Measurements from ENCODE around the gene CHCT1.
A peak's percentile ranks its signal among the peaks of the same experiment; 100 is the strongest.
"Not testable (repeated sequence)": the region's sequence is repeated elsewhere in the genome, so short reads cannot be mapped to it uniquely, and the experiment has no call there.

CHCT1 gene

DNA sequence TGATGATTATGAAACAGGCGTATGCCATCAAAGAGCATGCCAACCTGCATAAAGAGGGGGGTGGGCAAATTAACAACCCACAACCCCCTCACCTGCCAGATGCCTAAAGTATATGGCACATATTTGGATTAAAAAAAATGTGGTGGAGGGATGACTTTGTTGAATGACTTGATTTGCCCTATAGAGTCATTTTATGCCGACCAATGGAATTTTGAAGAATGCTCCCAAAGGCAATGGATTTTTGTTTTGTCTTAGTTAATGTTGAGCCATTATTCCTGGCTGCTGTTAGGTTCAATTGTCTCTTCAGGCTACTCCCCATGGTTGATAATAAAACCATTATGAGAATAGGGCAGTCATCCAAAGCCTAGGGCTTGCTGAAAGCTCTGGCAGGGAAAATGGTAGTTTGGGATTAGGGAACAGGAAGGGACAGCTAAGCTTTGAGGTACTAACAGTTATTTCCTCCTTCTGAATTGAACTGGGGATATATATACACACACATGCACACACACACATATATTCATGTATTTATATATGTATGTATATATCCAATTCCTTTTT is 5.8 kb upstream of the CHCT1 start:
- H3K36me3 ChIP-seq (ENCODE audit: insufficient read depth, insufficient read length, low read length), result no peaks in the 10 kb centered on the region
- no peaks in the 10 kb centered on the region for H3K27me3 ChIP-seq (ENCODE audit: insufficient read depth, insufficient read length)
- no peak for TF ChIP-seq SUZ12 (IDR thresholded peaks at IDR 0.05; ENCODE audit: extremely low read depth, insufficient read depth, insufficient read length)
- no peak for TF ChIP-seq ZNF274 (IDR thresholded peaks at IDR 0.05; ENCODE audit: low read depth, low read length)
- no peak for TF ChIP-seq YY1 (IDR thresholded peaks at IDR 0.05; ENCODE audit: insufficient read depth, insufficient read length)
- no peaks in the 10 kb centered on the region for H3K9me3 ChIP-seq (ENCODE audit: insufficient read depth, low read length)
- H3K4me3 ChIP-seq (ENCODE audit: insufficient read length, low read depth), result no peak overlapping the region
- no peak for DNase-seq (ENCODE audit: low read depth, low spot score)
- H3K9ac ChIP-seq (ENCODE audit: insufficient read length, low read depth), result no peak overlapping the region
- no peaks in the 10 kb centered on the region for H3K4me1 ChIP-seq (ENCODE audit: insufficient read depth, insufficient read length)

- not testable (repeated sequence) for H3K4me1 ChIP-seq (ENCODE audit: insufficient read depth, insufficient read length)
These were observed 3.3 kb upstream of the CHCT1 start for GRCh38 chr17:60419003-60419402.

GRCh38 chr17:60419875-60420274 is 2.4 kb upstream of the CHCT1 start:
- H3K4me1 ChIP-seq (ENCODE audit: insufficient read depth, insufficient read length); DNase-seq (ENCODE audit: low read depth, low spot score); H3K9ac ChIP-seq (ENCODE audit: insufficient read length, low read depth); H3K9me3 ChIP-seq (ENCODE audit: insufficient read depth, low read length); H3K4me3 ChIP-seq (ENCODE audit: insufficient read length, low read depth); H3K36me3 ChIP-seq (ENCODE audit: insufficient read depth, insufficient read length, low read length): not testable (repeated sequence)
- peaks cover 14% of the 10 kb centered on the region for H3K27me3 ChIP-seq (ENCODE audit: insufficient read depth, insufficient read length)

More at GRCh38 chr17:60419003-60419402, 3.3 kb upstream of the CHCT1 start:
- not testable (repeated sequence) for H3K36me3 ChIP-seq (ENCODE audit: insufficient read depth, insufficient read length, low read length); H3K9me3 ChIP-seq (ENCODE audit: insufficient read depth, low read length); H3K4me3 ChIP-seq (ENCODE audit: insufficient read length, low read depth); DNase-seq (ENCODE audit: low read depth, low spot score); H3K9ac ChIP-seq (ENCODE audit: insufficient read length, low read depth)
- H3K27me3 ChIP-seq (ENCODE audit: insufficient read depth, insufficient read length), result peaks cover 14% of the 10 kb centered on the region

DNA sequence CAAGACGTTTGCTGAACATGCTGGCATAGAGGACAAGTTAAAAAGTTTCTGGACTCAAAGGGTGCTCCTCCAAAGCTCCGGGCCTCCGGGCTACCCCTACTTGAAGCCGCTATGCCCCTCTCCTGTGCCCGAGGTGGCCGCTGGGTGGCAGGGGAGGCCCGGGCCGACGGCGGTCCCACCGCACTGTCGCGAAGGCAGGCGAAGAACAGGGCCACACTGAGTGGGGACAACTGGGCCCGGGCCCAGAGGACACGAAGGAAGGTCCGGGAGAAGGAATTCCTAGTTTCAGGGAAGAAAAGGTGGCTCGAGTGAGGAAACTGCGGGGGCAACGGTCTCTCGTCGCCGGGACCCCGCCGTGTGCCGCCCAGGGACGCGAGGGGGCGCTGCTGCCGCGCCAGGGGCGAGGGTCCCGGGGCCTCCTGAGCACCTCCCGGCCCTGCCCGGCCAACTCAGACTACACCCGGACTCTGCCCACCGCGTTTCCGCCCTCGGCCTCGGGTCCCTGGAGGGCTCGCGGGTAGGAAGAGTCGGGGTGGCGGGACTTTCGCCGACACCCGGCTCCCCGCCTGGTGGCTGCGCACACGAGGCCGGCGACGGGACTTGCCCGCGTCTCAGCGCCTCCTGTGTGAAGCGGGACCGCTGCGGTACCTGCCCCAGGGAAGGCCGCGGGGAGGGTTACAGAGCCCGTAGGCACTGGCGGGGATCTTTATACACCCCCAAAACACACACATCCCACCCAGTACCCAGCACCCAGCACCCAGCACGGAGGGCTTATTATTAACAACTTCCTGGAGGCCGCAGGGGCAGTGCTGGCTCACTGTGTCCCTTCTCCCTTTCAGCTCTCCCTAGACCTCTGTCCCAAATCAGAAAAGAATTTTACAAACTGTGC is 772 bp upstream of the CHCT1 start:
- Histone ChIP-seq H3K9me3 (ENCODE audit: insufficient read depth, low read length) (no peaks in the 10 kb centered on the region), H3K4me1 (ENCODE audit: insufficient read depth, insufficient read length) (no peaks in the 10 kb centered on the region), H3K9ac (ENCODE audit: insufficient read length, low read depth) (peak overlapping the region; percentile 88), H3K27me3 (ENCODE audit: insufficient read depth, insufficient read length) (peaks cover 14% of the 10 kb centered on the region), H3K36me3 (ENCODE audit: insufficient read depth, insufficient read length, low read length) (no peaks in the 10 kb centered on the region), H3K4me3 (ENCODE audit: insufficient read length, low read depth) (peak overlapping the region; percentile 53)
- no peak for TF ChIP-seq SUZ12 (IDR thresholded peaks at IDR 0.05; ENCODE audit: extremely low read depth, insufficient read depth, insufficient read length)
- TF ChIP-seq ZNF274 (IDR thresholded peaks at IDR 0.05; ENCODE audit: low read depth, low read length), result no peak
- TF ChIP-seq YY1 (IDR thresholded peaks at IDR 0.05; ENCODE audit: insufficient read depth, insufficient read length), result no peak
- peak; percentile 44 for DNase-seq (ENCODE audit: low read depth, low spot score)

DNA sequence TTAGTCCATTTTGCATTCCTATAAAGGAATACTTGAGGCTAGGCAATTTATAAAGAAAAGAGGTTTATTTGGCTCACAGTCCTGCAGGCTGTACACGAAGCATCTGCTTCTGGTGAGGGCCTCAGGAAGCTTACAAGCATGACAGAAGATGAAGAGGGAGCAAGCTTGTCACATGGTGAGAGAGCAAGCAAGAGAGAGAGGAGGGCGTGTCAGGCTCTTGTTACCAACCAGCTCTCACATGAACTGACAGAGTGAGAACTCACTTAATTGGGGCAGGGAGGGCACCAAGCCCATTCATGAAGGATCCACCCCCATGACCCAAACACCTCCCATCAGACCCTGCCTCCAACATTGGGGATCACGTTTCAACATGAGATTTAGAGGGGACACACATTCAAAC is 1.6 kb downstream of the CHCT1 start:
- Histone ChIP-seq H3K4me3 (ENCODE audit: insufficient read length, low read depth) (no peak overlapping the region), H3K9me3 (ENCODE audit: insufficient read depth, low read length) (no peaks in the 10 kb centered on the region), H3K9ac (ENCODE audit: insufficient read length, low read depth) (no peak overlapping the region), H3K4me1 (ENCODE audit: insufficient read depth, insufficient read length) (no peaks in the 10 kb centered on the region), H3K36me3 (ENCODE audit: insufficient read depth, insufficient read length, low read length) (no peaks in the 10 kb centered on the region), H3K27me3 (ENCODE audit: insufficient read depth, insufficient read length) (peaks cover 14% of the 10 kb centered on the region)
- no peak for TF ChIP-seq ZNF274 (IDR thresholded peaks at IDR 0.05; ENCODE audit: low read depth, low read length)
- no peak for TF ChIP-seq SUZ12 (IDR thresholded peaks at IDR 0.05; ENCODE audit: extremely low read depth, insufficient read depth, insufficient read length)
- TF ChIP-seq YY1 (IDR thresholded peaks at IDR 0.05; ENCODE audit: insufficient read depth, insufficient read length), result no peak
- no peak for DNase-seq (ENCODE audit: low read depth, low spot score)

DNA sequence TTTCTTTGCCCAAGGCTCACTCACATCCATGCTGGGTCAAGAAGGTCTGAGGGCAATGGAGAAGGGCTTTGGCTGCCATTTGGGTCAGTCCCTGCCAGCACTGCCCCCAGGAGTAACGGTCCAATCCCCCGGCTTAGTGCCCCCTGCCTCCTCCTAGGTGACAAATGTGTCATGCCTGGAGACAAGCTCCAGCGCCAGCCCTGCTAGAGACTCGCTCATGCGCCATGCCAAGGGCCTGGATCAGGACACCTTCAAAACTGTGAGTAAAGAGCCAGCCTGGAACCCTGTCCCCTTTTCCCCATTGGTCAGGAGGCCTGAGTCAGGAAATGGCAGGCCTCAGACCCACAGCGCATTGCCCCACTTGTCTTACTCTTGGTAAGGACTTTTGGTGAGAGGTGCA is 3.3 kb downstream of the CHCT1 start:
- H3K27me3 ChIP-seq (ENCODE audit: insufficient read depth, insufficient read length), result peaks cover 17% of the 10 kb centered on the region
- no peak for DNase-seq (ENCODE audit: low read depth, low spot score)
- H3K4me3 ChIP-seq (ENCODE audit: insufficient read length, low read depth), result no peak overlapping the region
- H3K9ac ChIP-seq (ENCODE audit: insufficient read length, low read depth), result no peak overlapping the region
- no peak for TF ChIP-seq YY1 (IDR thresholded peaks at IDR 0.05; ENCODE audit: insufficient read depth, insufficient read length)
- TF ChIP-seq ZNF274 (IDR thresholded peaks at IDR 0.05; ENCODE audit: low read depth, low read length), result no peak
- no peak for TF ChIP-seq SUZ12 (IDR thresholded peaks at IDR 0.05; ENCODE audit: extremely low read depth, insufficient read depth, insufficient read length)
- no peaks in the 10 kb centered on the region for H3K9me3 ChIP-seq (ENCODE audit: insufficient read depth, low read length)
- H3K4me1 ChIP-seq (ENCODE audit: insufficient read depth, insufficient read length), result no peaks in the 10 kb centered on the region
- H3K36me3 ChIP-seq (ENCODE audit: insufficient read depth, insufficient read length, low read length), result no peaks in the 10 kb centered on the region

DNA sequence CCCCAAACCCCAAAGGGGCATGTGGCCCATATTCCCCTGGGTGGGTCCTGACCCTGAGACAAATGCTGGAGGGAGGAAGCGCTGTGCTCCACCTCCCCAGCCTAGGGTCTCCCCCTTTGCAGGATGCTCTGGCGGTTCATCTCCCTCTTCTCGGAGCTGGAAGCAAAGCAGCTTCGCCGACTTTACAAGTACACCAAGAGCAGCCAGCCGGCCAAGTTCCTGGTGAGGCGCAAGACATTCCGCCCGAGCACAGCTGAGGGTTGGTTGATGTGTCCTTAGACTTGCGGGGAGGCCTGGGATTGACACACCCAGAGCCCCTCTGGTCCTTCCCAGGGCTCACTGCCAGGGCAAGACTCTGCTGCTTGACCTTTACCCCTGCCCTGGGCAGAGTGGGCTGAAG is 4.3 kb downstream of the CHCT1 start:
- Histone ChIP-seq H3K9me3 (ENCODE audit: insufficient read depth, low read length) (peaks cover under 1% of the 10 kb centered on the region; the same call in 1 of the 2 replicates), H3K4me1 (ENCODE audit: insufficient read depth, insufficient read length) (no peaks in the 10 kb centered on the region), H3K4me3 (ENCODE audit: insufficient read length, low read depth) (no peak overlapping the region), H3K36me3 (ENCODE audit: insufficient read depth, insufficient read length, low read length) (no peaks in the 10 kb centered on the region), H3K9ac (ENCODE audit: insufficient read length, low read depth) (no peak overlapping the region), H3K27me3 (ENCODE audit: insufficient read depth, insufficient read length) (peaks cover 17% of the 10 kb centered on the region)
- DNase-seq (ENCODE audit: low read depth, low spot score), result no peak
- TF ChIP-seq SUZ12 (IDR thresholded peaks at IDR 0.05; ENCODE audit: extremely low read depth, insufficient read depth, insufficient read length) (no peak), ZNF274 (IDR thresholded peaks at IDR 0.05; ENCODE audit: low read depth, low read length) (no peak), YY1 (IDR thresholded peaks at IDR 0.05; ENCODE audit: insufficient read depth, insufficient read length) (no peak)

DNA sequence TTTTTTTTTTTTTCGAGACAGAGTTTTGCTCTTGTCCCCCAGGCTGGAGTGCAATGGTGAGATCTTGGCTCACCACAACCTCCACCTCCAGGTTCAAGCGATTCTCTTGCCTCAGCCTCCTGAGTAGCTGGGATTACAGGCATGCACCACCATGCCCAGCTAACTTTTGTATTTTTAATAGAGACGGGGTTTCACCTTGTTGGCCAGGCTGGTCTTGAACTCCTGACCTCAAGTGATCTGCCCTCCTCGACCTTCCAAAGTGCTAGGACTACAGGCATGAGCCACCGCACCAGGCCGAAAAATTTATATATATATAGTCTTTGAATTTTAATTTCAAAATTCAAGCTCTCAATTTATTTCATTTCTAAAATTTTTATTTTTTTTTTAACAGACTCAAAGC is 6.2 kb downstream of the CHCT1 start:
- not testable (repeated sequence) for H3K36me3 ChIP-seq (ENCODE audit: insufficient read depth, insufficient read length, low read length); H3K27me3 ChIP-seq (ENCODE audit: insufficient read depth, insufficient read length); H3K4me3 ChIP-seq (ENCODE audit: insufficient read length, low read depth); H3K4me1 ChIP-seq (ENCODE audit: insufficient read depth, insufficient read length); H3K9ac ChIP-seq (ENCODE audit: insufficient read length, low read depth); DNase-seq (ENCODE audit: low read depth, low spot score)
- H3K9me3 ChIP-seq (ENCODE audit: insufficient read depth, low read length), result peaks cover 20% of the 10 kb centered on the region; the same call in 1 of the 2 replicates

DNA sequence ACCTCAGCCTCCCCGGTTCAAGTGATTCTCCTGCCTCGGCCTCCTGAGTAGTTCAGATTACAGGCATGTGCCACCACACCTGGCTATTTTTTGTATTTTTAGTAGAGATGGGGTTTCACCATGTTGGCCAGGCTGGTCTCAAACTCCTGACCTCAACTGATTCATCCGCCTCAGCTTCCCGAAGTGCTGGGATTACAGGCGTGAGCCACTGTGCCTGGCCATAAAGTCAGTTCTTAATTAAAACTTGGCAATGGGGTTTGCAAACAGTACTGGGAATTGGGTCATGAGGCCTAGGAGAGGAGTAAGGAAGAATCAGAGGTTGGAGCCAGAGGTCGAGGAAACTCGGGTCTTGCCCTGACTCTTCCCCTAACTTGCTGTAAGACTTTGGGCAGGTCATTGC is 8.3 kb downstream of the CHCT1 start:
- peaks cover 20% of the 10 kb centered on the region; the same call in 1 of the 2 replicates for H3K9me3 ChIP-seq (ENCODE audit: insufficient read depth, low read length)
- not testable (repeated sequence) for H3K9ac ChIP-seq (ENCODE audit: insufficient read length, low read depth)

More for the DNA sequence above, 8.3 kb downstream of the CHCT1 start:
- H3K4me1 ChIP-seq (ENCODE audit: insufficient read depth, insufficient read length); H3K27me3 ChIP-seq (ENCODE audit: insufficient read depth, insufficient read length); H3K36me3 ChIP-seq (ENCODE audit: insufficient read depth, insufficient read length, low read length); DNase-seq (ENCODE audit: low read depth, low spot score); H3K4me3 ChIP-seq (ENCODE audit: insufficient read length, low read depth): not testable (repeated sequence)

All from NT2/D1 (cell line).